H1 (cell line): ENCODE measurements around the gene HTR3B.

Experiments
- CBX8 ChIP-seq: fragments of 300-800, 300-1000 bp; sonication (generic); IDR thresholded peaks from 2 replicates; pipeline ENCODE4 v1.7.1; 2016; ENCODE audit warnings: low read depth, low read length, borderline replicate concordance
- CTCF ChIP-seq, 3 experiments: IDR thresholded peaks; 1 replicate in 2 of 3; 2 replicates in 1 of 3; pipeline versions ENCODE4 v1.5.1 to v1.6.1; 2011; ENCODE audit warnings: low read length in 3 of 3, mild to moderate bottlenecking in 3 of 3, inconsistent platforms in 2 of 3, low read depth in 1 of 3, moderate library complexity in 1 of 3; ENCODE audit not compliant: insufficient read depth in 1 of 3; ENCODE audit errors: control extremely low read depth in 1 of 3
- EZH2 ChIP-seq: fragments of 200-600 bp; sonication (generic); IDR thresholded peaks from 2 replicates; pipeline ENCODE4 v1.7.1; 2012; ENCODE audit warnings: low read depth, mild to moderate bottlenecking, moderate library complexity, low read length, inconsistent platforms; ENCODE audit not compliant: severe bottlenecking
- POLR2A ChIP-seq, 2 experiments: IDR thresholded peaks; 1 replicate in 1 of 2; 2 replicates in 1 of 2; pipeline ENCODE4 v1.6.1; 2011; ENCODE audit warnings: low read depth in 2 of 2, low read length in 2 of 2, mild to moderate bottlenecking in 2 of 2; ENCODE audit errors: control extremely low read depth in 1 of 2
- POLR2AphosphoS5 ChIP-seq: IDR thresholded peaks from 2 replicates; pipeline ENCODE4 v1.6.1; 2011; ENCODE audit warnings: low read depth, low read length
- SP4 ChIP-seq: IDR thresholded peaks from 2 replicates; pipeline ENCODE4 v1.6.1; 2012; ENCODE audit warnings: low read length, inconsistent platforms
- TAF1 ChIP-seq: IDR thresholded peaks from 2 replicates; pipeline ENCODE4 v1.6.1; 2011; ENCODE audit warnings: mild to moderate bottlenecking, low read depth, low read length

- no peak for TF ChIP-seq POLR2A (IDR thresholded peaks at IDR 0.05; ENCODE audit: control extremely low read depth in 1 of 2, low read depth in 2 of 2, low read length in 2 of 2)
- no peak for TF ChIP-seq SP4
- no peak for TF ChIP-seq CBX8
- TF ChIP-seq EZH2, result no peak
- TF ChIP-seq TAF1, result no peak
- no peak for TF ChIP-seq POLR2AphosphoS5
- peak in 1 of 3 experiments; percentile 30; a peak in 1 of 4 replicates for TF ChIP-seq CTCF (IDR thresholded peaks at IDR 0.05; ENCODE audit: control extremely low read depth in 1 of 3, insufficient read depth in 1 of 3, low read depth in 1 of 3, low read length in 3 of 3)
These were observed 46.9 kb downstream of the HTR3B start for GRCh38 chr11:113951537-113951936.
